Measurements from ENCODE around the gene COL15A1.

Gene COL15A1

GRCh38 chr9:98940276-98940675 lies 3.4 kb upstream of the COL15A1 start:
- TF ChIP-seq POLR2AphosphoS5 (IDR thresholded peaks at IDR 0.05; ENCODE audit: low read depth, low read length), result no peak
- TF ChIP-seq FOXP2 (optimal IDR thresholded peaks at IDR 0.05; ENCODE audit: borderline replicate concordance, extremely low read depth, extremely low read length, insufficient read depth), result no peak
- TF ChIP-seq SIN3A (IDR thresholded peaks at IDR 0.05; ENCODE audit: borderline replicate concordance, insufficient read depth, low read length), result no peak
- no peak for TF ChIP-seq REST (IDR thresholded peaks at IDR 0.05; ENCODE audit: insufficient read depth in 1 of 2, low read depth in 2 of 2, low read length in 2 of 2)
- no peak for TF ChIP-seq TAF1 (IDR thresholded peaks at IDR 0.05; ENCODE audit: borderline replicate concordance, insufficient read depth, low read length)

GRCh38 chr9:98941946-98942523 lies 1.7 kb upstream of the COL15A1 start:
- no peak for TF ChIP-seq SIN3A (IDR thresholded peaks at IDR 0.05; ENCODE audit: borderline replicate concordance, insufficient read depth, low read length)
- TF ChIP-seq REST (IDR thresholded peaks at IDR 0.05; ENCODE audit: insufficient read depth in 1 of 2, low read depth in 2 of 2, low read length in 2 of 2), result no peak
- no peak for TF ChIP-seq FOXP2 (optimal IDR thresholded peaks at IDR 0.05; ENCODE audit: borderline replicate concordance, extremely low read depth, extremely low read length, insufficient read depth)
- no peak for TF ChIP-seq POLR2AphosphoS5 (IDR thresholded peaks at IDR 0.05; ENCODE audit: low read depth, low read length)
- TF ChIP-seq TAF1 (IDR thresholded peaks at IDR 0.05; ENCODE audit: borderline replicate concordance, insufficient read depth, low read length), result no peak

GRCh38 chr9:98942906-98943681 lies 613 bp upstream of the COL15A1 start:
- TF ChIP-seq FOXP2 (optimal IDR thresholded peaks at IDR 0.05; ENCODE audit: borderline replicate concordance, extremely low read depth, extremely low read length, insufficient read depth), result no peak
- no peak for TF ChIP-seq SIN3A (IDR thresholded peaks at IDR 0.05; ENCODE audit: borderline replicate concordance, insufficient read depth, low read length)
- TF ChIP-seq TAF1 (IDR thresholded peaks at IDR 0.05; ENCODE audit: borderline replicate concordance, insufficient read depth, low read length), result no peak
- TF ChIP-seq POLR2AphosphoS5 (IDR thresholded peaks at IDR 0.05; ENCODE audit: low read depth, low read length), result no peak
- TF ChIP-seq REST (IDR thresholded peaks at IDR 0.05; ENCODE audit: insufficient read depth in 1 of 2, low read depth in 2 of 2, low read length in 2 of 2), result no peak

GRCh38 chr9:98944057-98944733 lies 488 bp downstream of the COL15A1 start:
- TF ChIP-seq REST (IDR thresholded peaks at IDR 0.05; ENCODE audit: insufficient read depth in 1 of 2, low read depth in 2 of 2, low read length in 2 of 2) (no peak), TAF1 (IDR thresholded peaks at IDR 0.05; ENCODE audit: borderline replicate concordance, insufficient read depth, low read length) (no peak), FOXP2 (optimal IDR thresholded peaks at IDR 0.05; ENCODE audit: borderline replicate concordance, extremely low read depth, extremely low read length, insufficient read depth) (no peak), POLR2AphosphoS5 (IDR thresholded peaks at IDR 0.05; ENCODE audit: low read depth, low read length) (no peak), SIN3A (IDR thresholded peaks at IDR 0.05; ENCODE audit: borderline replicate concordance, insufficient read depth, low read length) (no peak)
